ENCODE results near the gene BATF3.

BATF3 gene

GRCh38 chr1:212703991-212704564 lies 4.4 kb upstream of the BATF3 start:
- DNase-seq = no peak

- DNase-seq = no peak
Observed at GRCh38 chr1:212702672-212703071, 3.0 kb upstream of the BATF3 start.

- no peak for DNase-seq
Observed at GRCh38 chr1:212701910-212702309, 2.3 kb upstream of the BATF3 start.

DNA sequence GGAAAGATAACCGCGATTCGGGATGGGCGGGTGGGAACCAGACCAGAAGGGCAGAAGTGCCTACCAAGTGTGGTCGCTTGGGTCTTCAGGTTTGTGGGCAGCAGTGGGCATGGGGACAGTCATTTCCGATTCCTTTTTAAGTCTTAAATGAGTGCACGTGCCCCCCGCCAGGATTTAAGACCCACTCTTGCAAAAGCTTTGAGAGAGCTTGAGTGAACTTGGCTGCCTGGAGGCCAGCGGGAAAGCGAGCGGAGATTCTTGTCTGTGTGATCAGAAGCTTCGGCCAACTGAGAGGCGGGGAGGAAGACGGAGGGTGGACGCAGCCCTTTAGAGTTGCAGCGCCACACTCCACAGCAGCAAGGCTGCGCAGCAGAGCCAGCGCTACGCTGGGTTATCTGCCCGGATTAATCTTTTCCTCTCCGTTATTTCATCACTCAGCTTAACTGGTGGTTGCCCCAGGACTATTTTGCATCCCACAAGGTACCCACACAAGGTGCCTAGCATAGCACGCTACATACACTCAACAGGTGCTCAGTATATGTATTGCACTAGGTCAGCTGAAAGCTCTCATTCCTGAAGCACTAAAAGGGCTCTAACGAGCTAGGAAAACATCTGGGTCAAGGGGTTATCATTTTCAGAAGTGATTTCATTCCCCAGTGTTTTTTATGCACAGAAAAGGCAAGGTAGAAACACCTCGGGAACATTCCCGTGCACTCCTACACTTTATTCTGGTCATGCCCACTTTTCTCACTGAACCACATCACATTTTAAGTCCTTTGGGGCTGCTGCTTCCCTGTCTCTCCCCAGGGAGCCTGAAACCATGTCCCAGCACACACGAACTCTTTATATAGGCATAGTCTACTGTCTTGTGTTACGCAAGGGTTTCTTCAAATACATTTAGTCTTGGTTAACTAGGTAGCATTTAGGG lies 1.5 kb upstream of the BATF3 start:
- peak; percentile 38 for DNase-seq

GRCh38 chr1:212700223-212700891 lies 717 bp upstream of the BATF3 start:
- peak; percentile 18 for DNase-seq

DNA sequence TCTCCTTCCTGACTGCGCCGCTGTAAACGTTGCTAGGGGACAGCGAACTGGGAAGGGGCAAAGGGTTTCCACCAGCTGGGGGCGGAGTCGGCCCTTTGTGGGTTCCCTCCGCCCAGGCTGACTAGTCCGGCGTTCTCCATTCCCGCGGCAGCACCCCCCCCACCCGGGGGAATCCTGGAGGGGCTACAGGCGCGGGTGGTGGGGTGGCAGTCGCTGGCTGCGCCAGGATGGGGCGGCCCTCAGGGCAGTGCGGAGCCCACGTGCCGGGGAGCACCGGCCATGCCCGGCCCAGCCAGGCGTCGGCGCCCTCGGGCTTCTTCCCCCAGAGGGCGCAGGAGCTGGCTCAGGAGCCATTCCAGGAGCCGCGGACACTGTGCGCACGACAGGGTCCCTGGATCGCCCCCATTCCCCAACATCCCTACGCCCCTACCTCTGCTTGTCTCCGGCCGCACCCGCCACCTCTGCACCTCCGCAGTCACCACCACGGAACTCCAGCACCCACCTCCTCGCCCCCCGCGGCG lies 476 bp downstream of the BATF3 start:
- DNase-seq = peak; percentile 38

GRCh38 chr1:212698467-212699103 lies 1.1 kb downstream of the BATF3 start:
- no peak for DNase-seq

DNA sequence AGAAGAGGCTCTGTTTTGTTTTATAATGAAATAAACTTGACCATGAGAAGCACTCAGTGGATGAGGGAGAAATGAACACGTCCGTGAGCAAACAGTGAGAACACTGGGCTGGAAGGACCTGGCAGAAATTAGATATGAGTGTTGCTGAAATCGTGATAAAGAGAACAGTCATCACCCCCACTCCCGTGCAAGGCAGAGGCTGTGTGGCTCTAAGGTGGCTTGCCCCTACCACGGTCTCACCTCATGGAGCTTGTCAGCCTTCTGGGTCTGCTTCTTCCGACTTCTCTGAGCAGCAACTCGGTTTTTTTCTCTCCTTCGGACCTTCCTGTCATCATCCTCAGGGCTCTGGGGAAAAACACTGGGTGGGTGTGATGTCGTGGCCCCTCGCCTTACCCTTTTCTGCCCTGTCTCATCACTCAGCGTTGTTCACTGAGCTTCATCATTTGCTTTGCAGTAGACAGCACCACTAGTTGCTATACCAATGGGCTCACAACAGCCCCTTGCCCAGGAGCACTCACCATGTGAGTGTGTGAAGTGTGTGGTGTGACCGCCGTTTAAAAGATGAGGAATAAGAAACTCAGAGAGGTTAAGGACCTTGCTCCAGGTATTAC lies 2.8 kb downstream of the BATF3 start:
- DNase-seq = no peak

DNA sequence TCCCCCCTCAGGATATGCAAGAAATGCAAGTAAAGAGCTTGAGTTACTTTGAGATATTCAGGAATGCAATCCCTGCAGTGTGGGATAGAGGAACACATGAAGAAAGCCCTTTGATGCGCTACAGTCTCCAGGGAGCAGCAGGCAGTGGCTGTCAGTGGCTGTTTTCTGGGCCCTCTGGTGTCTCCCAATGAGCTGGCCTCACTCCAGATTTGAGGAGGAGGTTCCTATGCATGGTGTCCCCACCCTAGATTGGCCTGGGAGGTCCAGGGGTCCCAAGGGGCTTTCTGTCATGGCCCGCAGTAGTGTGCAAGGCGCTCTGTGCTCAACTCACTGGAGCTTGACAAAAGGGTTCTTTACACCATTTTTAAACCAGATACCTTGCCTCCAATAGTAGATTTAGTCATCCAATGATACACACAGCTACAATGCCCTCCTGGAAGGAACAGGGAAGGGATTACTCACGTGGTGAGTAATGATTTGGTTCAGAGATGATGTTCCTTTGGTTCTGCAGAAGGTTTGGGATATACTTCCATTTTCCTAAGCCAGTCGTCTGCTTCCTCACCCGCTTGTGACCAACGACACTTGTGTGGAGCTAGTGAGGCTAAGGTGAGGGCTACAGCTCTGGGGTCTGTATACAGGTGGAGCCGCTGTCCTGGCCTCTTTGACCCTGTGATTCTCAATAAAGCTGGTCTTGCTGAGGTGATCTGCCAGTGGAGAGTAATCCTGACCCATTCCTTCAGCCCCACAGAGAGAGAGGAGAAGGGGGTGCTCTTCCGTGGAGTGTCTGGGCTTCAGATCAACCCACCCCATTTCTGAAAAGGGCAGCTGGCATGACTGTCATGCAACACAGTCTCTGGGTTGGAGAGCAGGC lies 6.6 kb downstream of the BATF3 start:
- peak; percentile 23 for DNase-seq

DNA sequence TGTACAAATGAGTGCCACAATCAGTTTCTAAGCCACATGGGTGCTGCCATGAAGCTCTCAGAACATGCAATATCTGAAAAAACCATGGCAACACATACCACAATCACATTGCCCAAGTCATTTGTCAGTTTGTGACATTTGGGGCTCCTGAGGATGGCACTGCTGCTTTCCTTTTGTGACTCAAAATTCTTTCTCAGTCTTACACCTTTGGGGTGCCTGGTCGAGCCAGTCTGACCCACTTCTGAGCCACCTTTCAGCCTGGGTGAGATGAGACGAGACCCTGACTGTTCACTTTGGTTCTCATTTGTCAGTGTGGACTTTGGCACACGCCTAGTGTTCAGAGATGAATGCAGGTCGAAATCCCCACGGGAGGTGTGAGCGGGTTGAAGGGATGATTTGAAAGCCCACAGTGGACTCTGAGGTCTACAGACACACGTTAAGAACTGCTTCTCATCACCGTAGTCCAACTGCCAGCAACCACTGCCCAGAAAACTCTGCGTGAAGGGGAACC lies 8.0 kb downstream of the BATF3 start:
- no peak for DNase-seq

- no peak for DNase-seq
Observed at GRCh38 chr1:212690816-212691403, 8.7 kb downstream of the BATF3 start.

GRCh38 chr1:212689758-212690529 lies 9.7 kb downstream of the BATF3 start:
- DNase-seq = no peak

DNA sequence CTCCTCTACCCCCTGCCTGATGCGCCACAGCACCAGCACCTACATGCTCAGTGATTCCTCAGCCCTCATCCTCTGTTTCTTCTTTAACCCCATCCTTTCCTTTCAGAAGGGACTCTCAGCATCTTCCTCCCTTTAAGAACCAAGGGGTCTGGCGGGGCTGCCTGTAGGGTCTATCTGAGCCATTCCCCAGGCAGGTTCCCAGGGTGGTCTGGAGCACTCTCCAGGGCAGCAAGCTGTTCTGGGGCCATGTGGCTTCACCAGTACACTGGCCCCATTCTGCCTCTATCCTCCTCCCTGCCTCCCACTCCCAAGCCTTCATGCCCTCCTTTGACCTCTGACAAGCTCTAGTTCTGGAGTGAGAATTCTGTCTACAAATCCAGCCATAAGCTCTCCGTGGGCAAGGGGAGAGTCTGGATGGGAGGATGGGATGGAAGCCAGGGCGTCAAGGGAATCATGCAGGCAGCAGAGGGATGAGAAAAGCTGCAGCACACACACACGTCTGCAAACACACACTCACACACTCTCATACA lies 10.4 kb downstream of the BATF3 start:
- no peak for DNase-seq

- DNase-seq = peak; percentile 85
Observed at GRCh38 chr1:212688341-212689047, 11.1 kb downstream of the BATF3 start.

GRCh38 chr1:212687811-212688210 lies 11.8 kb downstream of the BATF3 start:
- DNase-seq = no peak

DNA sequence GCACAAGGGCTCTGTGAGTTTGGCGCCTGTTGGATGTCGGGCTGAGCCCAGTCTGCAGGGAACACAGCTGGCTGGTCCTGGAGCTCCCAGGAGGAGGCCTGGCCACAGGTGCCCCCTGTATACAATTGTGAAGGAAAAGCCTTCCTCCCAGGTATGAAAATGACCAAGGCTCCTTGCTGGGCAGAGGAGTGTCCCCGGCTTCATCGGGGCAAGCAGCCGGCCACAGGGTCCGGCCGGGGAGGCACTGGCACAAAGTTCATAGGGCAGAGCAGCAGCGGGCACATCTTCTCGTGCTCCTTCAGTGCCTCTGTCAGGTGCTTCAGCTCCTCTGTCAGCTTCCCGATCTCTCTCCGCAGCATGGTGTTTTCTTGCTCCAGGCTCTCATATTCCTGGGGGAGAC lies 13.0 kb downstream of the BATF3 start:
- DNase-seq = no peak

DNA sequence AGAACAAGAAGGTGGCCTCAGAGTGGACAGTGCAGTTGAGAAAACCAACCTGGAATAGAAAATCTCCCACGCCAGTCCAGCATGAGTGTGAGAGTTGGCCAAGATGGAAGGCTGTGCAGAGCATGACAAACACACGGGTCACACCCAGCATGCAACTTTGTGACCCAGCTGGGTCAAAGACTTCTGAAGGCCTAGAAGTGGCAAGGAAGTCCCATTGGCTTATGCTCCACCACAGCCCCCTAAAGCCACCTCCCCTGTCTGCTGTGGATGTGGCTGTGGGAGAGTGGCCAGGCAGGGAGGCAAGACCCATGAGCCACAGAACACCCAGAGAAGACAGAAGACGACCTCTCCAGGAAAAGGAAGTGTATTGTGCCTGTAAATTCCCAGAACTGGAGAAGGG lies 13.6 kb downstream of the BATF3 start:
- DNase-seq = no peak

DNA sequence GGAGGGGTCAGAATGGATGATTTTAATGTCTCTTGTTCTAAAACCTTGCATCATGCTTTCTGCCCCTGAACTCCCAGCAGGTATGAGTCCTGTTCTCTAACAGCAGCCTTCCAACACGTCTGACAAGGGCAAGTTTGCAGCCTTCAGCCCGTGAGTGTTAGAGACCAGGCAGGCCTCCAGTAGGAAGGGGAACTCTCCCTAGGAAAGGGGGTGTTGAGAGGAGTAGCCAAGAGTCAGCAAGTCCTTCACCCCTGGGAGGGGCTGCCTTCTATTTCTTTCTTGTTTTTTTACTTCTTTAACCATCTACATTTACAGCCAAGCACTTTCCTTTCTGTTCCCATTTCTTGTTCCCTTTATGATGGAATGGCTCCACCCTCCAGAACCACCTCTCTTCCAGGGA lies 14.2 kb downstream of the BATF3 start:
- DNase-seq = no peak

GRCh38 chr1:212684521-212685090 lies 15.0 kb downstream of the BATF3 start:
- no peak for DNase-seq

All from fibroblast of skin of scalp (primary cell).